GM18909 (cell line): ENCODE results near the gene DAGLA.
A peak's percentile ranks its signal among the peaks of the same experiment; 100 is the strongest.

ENCODE experiments used
- ATAC-seq: cut with Tn5 transposase; IDR thresholded peaks from one replicate; pipeline ENCODE4 v1.9.1; 2021; ENCODE audit warnings: mild to moderate bottlenecking; ENCODE audit not compliant: unreplicated experiment, poor library complexity

DAGLA gene

GRCh38 chr11:61720597-61720996, 40.4 kb downstream of the DAGLA start:
- ATAC-seq, result no peak

GRCh38 chr11:61724437-61724836, 44.2 kb downstream of the DAGLA start:
- no peak for ATAC-seq

GRCh38 chr11:61725781-61726231, 45.6 kb downstream of the DAGLA start:
- no peak for ATAC-seq

GRCh38 chr11:61726775-61727174, 46.6 kb downstream of the DAGLA start:
- no peak for ATAC-seq

- ATAC-seq, result no peak
These were observed 47.2 kb downstream of the DAGLA start for GRCh38 chr11:61727401-61727811.

- ATAC-seq, result no peak
These were observed 48.1 kb downstream of the DAGLA start for GRCh38 chr11:61728066-61728939.

GRCh38 chr11:61728940-61729219, 48.7 kb downstream of the DAGLA start:
- ATAC-seq, result no peak

- ATAC-seq, result no peak
These were observed 50.2 kb downstream of the DAGLA start for GRCh38 chr11:61730240-61730994.

- ATAC-seq, result no peak
These were observed 51.2 kb downstream of the DAGLA start for GRCh38 chr11:61731211-61731951.

GRCh38 chr11:61731952-61732675, 51.9 kb downstream of the DAGLA start:
- ATAC-seq, result no peak

- no peak for ATAC-seq
These were observed 52.5 kb downstream of the DAGLA start for GRCh38 chr11:61732705-61733104.

- peak; percentile 80 for ATAC-seq
These were observed 53.2 kb downstream of the DAGLA start for GRCh38 chr11:61733120-61733978.

- ATAC-seq, result no peak
These were observed 54.6 kb downstream of the DAGLA start for GRCh38 chr11:61734767-61735166.

- no peak for ATAC-seq
These were observed 55.2 kb downstream of the DAGLA start for GRCh38 chr11:61735391-61735790.

- ATAC-seq, result no peak
These were observed 56.1 kb downstream of the DAGLA start for GRCh38 chr11:61736310-61736709.

GRCh38 chr11:61737131-61737530, 56.9 kb downstream of the DAGLA start:
- no peak for ATAC-seq

GRCh38 chr11:61737636-61738386, 57.6 kb downstream of the DAGLA start:
- no peak for ATAC-seq

- ATAC-seq, result no peak
These were observed 58.6 kb downstream of the DAGLA start for GRCh38 chr11:61738776-61739175.

- no peak for ATAC-seq
These were observed 59.2 kb downstream of the DAGLA start for GRCh38 chr11:61739413-61739812.
